Activated CD4-positive, alpha-beta T cell treated with anti-CD3 and anti-CD28 coated beads for 1 hour (primary cell): ENCODE measurements around the gene ENOX1.

ENCODE experiments used
- DNase-seq: peaks from one replicate; pipeline ENCODE4 v3.0.0-alpha.2; 2020

ENOX1 gene

DNA sequence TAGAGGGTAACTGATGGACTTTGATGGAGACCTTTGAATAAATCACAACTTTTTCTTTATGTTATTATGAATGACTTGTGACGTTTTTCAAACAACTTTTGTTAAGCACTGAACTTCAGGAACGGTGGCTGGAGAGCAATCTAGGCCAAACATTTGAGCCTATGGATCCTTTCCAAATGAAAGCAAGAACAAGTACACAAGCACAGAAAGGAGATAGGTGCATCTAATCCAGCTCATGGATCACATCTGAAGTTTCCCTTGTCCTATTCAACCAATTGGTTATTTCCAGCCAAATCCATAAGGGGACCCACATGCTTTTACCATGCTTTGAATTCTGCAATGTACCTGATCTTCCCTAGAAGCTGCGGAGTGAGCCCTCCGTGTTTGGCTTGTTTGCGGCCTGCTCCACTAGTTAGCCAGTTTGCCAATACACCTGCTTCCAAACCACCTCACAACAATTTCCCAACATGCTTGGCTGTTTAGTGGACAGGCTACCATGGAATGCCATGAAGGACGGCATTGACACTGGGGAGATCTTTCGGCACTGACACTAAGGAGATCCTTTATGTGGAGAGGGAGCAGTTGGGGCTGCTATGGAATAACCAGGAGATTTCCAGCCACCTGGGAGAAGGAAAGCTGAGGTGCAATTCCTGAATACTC lies 447.5 kb downstream of the ENOX1 start:
- DNase-seq: no peak

DNA sequence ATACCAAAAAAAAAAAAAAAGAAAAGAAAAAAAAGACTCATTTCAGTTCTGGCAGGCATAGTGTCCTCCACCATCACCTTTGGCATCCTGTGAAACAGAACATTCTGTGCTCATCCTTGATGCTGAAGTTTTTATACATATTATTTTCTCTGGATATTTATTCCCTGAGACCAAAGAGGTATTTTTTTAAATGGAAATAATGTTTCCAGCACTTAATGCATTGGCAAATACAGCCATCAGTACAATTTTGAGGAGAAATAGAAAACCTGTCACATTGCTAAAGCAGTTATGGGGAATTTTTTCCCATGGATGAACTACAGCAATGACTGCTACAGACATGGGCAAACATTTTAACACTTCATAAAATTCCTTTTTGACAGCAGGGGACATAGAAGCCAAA lies 451.0 kb downstream of the ENOX1 start:
- no peak for DNase-seq

DNA sequence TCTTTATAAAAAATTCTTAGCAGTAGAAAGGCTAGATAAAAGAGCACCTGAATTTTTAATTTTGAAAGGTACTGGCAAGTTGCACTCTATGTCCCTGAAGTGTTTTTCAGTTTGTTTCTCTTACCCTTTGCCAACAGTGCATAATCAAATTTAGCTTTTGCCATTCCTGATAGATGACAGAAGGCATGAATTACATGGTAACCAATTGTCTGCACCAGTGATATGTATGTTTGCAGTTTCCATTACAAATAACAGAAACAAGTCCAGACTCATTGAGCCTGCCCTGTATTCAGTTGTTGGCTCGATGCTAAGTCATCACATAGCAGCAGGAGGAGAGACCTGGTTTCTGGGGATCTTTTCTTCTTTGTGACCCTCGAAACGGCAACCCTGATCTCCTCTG lies 453.6 kb downstream of the ENOX1 start:
- DNase-seq: no peak

DNA sequence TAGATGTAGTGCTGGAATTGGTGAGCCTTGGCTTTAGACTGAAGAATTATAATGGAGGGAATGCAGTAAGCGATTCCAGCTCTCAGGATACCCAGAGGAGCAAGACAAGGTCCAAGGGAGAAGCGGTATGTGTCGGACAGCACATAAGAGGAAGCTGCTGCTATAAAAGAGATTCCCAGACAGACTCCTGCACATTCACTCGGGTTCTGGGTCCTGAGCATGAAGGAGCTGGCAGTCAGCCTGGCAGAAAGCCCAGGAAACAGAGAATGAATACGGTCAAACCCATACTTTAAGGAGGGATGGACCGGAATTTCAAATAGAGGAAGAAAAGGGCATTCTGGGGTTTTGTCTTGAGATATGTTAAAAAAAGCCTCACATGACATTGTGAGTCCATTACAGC lies 455.1 kb downstream of the ENOX1 start:
- DNase-seq: no peak

DNA sequence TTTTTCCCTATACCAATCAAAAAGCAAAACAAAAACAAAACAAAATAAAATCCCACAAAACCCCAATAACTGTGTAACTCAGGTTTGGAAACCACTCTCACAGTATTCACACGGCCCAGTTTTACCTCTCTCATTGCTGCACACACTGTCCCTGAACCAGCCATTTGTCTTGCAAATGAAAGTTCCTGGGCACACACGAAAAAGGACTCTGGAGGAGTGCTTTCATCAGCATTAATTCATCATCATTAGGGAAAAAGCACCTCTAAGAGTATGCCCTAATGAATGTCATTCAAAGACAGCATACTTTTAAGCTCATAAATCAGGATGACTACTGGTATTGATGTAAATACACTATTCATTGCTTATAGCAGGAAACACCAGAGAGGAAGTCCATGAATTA lies 457.1 kb downstream of the ENOX1 start:
- no peak for DNase-seq

DNA sequence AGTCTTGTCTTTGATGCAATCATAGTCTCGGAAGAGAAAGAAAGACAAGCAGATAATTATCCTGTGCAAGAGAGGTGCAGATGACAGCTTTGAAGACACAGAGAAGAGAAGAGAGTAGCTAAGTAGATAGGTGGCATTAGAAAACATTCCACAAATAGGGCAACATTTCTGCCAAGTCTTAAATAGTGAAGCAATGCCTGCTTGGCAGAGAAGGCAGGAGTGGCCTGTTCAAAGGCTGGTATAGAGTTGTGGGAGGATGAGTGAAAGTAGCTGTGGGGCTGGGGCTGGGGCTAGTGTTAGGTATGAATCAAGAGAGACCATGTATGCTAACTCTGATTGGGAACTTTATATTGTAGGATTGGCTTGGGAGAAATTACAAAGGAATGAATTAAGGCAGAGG lies 457.9 kb downstream of the ENOX1 start:
- no peak for DNase-seq

DNA sequence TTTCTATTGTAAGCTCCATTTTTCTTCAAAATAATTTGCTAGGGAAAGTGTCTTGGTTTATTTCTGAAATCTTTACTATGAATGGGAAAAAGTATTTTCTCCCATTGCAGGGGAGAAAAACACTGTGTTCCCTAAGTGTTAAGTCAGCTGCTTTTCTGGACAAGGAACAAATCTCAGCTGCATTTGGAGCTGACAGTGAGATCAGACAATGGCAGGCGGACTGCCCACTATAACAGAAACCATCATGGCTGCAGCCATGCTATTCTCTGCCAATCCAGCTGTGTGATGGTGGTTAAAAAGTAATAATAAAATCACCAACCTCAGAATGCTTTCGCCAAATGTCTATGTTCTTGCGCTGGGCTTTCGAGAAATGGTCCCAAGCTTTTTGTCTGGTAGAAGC lies 460.7 kb downstream of the ENOX1 start:
- DNase-seq: no peak

DNA sequence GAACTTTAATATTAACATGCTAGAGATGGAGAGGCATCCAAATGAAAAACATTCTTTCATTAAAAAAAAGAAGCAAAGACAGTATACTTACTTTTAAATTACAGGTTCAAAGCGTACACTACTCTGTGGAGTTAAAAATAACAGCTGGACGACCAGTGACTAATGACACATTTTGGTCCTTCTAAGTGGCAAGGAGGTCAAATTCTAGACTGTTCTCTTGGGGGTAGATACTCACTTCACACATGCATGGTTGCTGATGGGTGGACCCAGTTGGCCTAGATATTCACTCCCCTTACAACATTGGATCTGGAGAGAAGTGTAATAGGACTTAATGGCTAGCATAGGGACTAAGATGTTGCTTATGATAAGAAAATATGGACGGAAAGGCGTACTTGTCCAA lies 461.1 kb downstream of the ENOX1 start:
- no peak for DNase-seq

DNA sequence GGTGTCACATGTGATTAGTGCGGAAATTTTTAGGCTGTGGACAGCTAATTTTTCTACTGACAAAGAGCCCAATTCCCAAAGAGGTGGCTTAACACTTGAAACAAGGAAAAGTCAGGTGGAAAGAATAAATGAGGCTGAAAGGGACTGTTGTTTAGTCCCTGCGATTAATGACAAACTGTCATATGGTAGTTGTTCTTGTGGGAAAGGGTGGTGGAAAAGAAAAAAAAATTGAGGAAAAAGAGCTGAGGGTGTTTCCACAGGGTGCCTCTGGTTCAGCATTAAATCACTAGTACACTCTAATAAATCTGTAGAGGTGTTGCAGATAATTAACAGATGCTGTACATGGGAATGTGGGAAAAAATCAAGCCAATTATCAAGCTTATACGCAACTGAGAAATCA lies 462.6 kb downstream of the ENOX1 start:
- DNase-seq: no peak

DNA sequence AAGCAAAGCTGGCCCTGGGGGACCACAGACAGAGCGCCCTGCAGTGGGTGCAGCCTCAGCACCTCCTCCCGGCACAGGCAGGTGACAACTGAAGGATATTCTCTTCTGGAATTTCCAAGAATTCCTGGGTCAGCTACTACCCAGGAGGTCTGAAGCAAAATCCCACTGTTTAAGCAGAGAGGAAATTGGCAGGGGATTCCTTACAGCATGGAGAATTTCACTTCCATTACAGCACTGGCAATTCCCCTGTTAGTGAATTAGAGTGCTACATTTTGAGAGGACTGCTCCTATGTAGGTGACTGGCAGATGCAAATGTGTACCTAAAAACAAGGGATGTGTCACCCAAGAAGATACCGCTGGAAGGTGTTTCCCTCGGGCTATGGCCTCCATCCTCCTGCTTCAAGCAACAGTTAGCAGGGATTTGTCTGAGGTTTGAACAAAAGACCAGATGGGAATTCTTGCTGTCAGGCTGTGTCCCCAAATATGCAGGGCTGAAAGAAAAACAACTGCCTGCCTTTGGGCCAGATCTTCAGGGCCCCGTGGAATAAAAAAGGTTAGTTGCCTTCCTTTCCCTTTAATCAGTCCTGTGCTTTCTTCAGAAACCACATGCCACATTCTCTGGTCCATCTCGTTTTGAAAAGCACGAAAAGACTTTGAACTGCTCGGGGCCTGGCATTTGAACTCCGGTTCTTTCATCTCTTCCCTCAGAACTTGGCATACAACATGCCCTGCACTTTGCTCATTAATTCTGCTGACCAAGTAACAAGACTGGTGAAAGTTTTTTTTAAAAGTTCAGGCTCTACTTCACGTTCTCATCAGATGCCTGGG lies 466.9 kb downstream of the ENOX1 start:
- DNase-seq: no peak

DNA sequence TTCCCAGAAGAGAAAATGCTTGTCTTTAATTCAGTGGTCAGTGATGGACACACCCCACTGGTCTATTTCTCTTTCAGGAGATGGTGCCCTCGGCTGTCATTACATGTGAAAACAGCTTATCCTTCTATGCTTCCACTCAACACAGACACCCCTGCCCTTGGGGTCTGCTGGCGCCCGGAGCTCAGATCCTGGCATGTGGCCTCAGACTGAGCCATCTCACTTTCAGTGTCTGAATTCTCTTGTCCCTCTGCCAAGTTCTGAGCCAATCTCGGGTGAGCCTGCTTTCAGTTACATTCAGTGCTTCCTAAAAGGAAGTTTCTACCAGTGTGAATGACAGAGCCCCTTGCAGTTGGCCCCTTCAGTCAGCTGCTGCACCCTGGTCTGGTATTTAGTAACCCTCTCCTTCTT lies 469.8 kb downstream of the ENOX1 start:
- DNase-seq: no peak

DNA sequence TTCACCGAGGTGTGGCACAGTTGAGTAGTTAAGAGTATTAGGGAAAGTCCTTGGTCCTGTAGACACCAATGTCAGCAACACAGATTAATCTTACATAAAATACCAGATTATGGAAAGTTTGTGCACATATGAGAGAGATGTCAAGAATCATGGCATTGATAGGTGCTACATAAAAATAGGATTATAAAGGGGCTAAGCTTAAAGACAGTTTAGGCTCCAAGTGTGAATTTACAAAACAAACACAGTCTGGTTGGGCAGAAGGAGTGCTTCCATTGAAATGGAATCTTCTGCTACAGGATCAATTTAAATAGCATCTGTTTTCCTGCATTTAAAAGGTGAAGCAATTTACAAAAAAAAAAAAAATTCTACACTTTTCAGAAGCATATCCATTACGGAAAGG lies 470.5 kb downstream of the ENOX1 start:
- no peak for DNase-seq

DNA sequence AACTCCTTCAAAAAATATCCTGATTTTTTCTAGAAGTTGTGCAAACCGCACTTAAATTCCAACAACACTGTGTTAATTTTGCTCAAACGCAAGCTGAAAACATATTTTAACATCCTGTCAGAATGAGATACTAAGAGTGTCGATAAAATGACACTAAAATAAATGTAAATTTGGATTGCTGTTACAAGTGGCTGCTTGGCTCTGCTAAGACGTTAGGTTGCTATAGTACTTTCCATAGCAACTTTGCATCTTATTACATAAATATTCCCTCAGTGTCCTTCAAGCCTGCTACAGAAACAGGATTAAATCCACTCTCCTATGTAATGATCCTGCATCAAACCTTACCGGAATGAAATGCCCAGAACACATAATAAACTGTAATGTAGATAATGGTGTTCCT lies 471.2 kb downstream of the ENOX1 start:
- DNase-seq: no peak

DNA sequence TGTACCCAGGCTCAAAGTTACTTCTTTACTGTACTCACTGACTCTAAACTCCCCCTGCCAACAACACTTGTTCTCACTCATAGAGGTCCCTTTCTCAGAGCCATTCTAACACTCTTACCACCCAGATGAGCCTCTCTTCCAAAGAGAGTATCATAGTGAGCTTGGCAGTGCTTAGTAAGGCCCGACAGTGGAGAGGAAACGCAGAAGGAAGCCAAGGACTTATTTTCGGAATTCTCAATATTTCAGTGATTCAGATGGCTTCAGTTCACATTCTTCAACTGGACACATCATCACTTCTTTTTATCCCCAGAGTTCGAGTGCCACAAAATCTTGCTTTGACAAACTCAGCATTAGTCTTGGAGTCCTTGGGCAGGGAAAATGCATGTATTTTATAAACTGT lies 477.5 kb downstream of the ENOX1 start:
- no peak for DNase-seq

DNA sequence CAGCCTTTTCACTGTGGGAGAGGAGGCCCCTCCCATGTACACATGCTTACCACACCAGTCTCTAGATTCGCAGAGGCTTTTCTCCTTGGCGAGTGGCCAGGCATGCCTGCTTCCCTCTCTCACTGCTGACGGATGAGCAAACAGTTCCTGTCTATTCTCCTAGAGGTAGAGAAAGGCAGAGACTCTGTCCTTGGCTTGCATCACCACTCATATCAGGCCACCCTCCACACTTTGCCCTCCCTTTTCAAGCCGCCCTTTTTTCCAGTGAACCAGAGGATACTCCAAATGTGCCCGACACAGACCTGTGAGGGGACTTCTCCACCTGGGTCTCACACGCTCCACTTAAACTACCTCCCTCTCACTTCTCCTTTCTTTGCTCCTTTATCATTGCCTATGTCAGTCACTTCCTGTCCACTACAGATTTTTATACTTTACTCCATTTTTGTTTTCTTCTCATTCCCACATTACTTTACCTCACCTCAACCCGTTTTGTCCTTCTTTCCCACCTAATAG lies 478.8 kb downstream of the ENOX1 start:
- DNase-seq: no peak

DNA sequence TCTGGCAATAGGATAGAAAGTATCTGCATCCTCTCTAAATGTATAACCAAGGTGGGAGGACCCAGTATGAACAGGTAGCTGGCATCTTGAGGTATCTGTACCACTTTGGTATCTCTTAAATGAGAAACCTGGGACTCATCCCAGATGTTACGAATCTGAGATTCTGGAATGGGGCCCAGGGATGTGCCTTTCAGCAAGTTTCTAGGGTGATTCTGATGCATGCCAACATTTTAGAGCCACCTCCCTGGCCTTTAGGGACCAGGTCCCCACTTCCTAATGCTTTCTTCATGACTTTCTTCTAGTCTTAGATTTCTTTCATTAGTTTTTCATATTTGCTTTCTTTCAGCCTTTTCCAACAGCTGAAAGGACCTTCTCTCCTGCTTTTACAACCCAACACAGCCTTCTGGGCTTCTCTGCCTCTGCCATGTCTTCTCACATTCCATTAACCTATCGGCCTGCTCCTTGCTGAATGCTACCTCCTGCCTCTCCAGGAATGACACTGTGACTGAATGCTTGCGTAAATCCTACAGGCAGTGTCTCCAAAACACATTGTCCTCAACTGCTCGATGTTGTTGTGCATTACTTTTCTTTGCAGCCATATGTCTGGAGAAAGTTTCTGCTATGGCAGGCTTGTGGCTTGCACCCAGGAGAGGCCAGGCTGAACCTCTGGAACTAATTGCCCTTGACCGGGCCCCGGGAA lies 479.4 kb downstream of the ENOX1 start:
- DNase-seq: no peak

DNA sequence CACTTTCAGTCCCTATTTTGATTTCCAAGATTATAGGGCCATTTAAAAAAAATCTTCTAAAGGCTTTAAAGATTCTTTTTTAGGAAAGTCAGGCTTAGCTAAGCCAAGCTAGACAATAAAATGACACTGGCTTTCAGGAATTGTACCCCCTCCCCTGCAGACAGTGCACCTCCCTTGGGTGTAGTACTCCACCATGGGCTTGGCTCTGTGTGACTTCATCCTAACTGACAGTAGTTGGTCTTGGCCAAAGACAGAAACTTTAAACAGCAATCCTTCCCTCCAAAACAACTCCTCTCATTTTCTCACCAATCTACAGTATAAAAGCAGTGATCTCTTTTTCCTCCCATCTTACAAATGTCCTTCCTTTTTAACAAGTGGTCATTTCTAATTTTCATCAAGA lies 480.4 kb downstream of the ENOX1 start:
- no peak for DNase-seq

DNA sequence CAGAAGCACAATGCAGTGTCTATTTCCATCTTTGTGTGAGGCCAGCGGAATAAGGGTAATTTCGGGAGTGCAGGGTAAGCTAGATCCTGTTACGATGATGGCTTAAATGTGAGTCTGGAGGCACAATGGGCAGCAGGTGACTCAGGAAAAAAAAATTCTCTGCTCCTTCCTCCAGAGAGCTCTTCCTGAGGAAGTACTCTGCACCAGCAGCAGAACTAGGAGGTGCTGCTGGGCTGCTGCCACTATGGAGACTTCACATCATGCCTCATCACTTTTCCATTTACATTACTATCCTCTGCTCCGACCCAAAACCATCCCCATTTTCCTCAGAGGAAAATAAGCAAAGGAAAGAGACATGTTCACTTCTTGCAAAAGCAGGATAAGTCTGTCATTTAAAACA lies 481.4 kb downstream of the ENOX1 start:
- DNase-seq: no peak

DNA sequence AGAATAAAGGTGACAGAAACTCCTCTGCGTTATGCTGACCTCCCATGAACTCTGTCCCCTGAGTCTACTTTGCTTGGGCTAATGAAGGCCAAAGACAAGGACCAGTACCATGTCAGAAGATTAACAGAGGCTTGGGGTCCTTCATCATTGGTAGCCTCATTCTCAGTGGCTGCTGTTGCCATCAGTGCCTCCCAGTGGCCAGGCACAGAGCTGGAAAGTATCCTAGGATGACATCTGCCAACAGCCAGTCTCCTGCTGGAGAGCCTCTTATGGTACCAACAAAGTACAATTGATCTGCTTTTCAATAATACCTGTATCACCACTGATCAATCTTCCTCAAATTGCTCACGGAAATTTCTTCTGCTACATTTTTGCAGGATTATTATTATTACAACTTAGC lies 481.8 kb downstream of the ENOX1 start:
- DNase-seq: no peak

DNA sequence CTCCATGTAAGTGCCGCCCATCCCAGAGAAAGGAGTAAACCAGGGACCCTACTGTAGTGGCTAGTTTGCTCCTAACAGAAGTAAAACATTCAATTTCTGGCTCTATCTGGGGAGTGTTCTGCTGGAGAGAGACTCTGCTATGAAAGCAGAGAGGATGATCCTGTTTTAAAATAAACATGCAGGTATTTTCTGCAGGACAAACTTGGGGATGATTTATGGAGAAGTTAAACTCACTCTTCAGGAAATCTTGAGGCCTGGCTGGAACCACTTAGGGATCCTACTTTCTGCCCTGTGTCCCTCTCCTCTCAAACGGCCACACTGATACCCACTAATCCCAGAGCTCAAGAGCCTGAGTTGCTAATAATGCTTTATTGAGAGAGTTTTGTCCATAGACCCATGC lies 482.3 kb downstream of the ENOX1 start:
- DNase-seq: no peak

DNA sequence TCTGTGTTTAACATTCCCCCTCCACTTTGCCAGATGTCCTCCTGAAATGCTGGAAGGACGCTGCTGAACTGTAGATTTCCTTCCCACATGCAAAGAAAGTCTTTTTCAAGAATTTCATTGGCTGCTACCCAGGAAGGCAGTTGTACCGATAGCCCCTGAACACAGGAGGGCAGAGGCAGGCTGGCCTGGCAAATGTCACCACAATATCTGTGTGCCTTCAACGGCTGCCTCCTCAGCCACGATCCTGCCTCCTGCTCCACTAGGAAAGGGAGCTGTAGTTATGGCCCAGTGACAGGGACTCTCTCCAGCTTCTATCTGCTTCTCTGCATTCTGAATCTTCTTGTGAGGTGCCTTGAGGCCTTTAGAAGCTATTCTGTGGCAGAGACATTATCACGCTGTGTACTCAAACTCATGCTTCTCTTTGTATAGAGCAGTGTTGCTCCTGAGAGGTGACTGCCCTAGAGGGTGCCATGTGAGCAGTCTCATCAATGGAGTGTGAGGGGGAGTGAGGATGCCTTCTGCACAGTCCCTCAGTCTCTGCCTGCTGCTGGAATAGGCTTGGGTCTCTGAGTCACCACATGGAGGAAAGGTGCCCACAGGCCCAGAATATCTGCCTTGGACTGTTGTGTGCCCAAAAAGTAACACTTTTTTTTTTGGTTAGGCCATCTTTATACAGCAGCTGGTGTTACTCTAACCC lies 483.6 kb downstream of the ENOX1 start:
- DNase-seq: no peak

DNA sequence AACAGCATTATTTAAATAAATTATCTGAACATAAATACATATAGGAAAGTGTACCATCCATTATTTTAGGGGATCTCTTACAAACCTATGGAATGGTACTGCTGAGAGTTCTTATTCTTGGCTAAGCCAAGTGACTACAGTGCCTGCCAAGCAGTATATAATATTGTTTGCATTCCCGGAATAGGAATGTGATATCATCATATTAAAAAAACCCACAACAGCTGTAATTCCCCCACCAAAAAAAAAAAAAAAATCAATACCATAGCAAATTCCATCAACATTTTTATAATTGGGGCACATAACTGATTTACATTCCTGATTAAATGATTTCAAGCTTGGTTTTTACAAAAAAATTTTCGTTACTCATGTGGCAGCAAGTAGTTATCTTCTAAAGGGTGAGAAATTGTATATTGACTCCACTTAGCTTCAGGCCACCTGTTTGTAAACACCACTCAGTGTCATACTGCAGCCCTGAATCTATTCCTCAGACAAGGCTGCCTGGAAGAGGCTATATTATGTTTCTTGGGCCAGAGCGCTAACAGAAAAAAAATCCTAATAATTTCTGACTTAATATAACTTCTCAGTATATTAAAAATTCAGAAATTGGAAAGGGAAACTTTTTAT lies 485.3 kb downstream of the ENOX1 start:
- DNase-seq: no peak

DNA sequence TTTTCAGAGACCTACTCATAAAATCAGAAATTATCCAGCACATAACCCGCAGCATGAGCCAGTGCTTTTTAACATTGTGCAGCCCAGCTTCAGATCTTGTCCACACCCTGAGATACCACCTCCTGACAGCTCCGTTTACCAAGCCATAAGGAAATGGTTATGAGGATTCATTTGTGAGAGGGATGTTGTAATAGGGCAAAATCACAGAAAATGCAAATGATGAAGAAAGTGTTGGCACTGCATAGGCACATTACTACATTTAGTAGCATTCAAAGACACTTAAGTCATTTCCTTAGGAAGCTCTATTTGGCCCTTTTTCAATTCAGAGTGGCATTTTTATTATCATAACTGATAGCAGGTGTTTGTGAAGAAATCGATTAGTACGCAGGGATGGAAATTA lies 485.9 kb downstream of the ENOX1 start:
- DNase-seq: no peak
